H9 (cell line): Measurements from ENCODE around the gene KLHDC7B. TPM values are rescaled to one million over a fixed set of nuclear protein-coding genes. Genes with fewer than 3 reads are reported as not detected.

Experiments used
- DNase-seq: peaks from one replicate; pipeline ENCODE4 v3.0.0-alpha.2; 2017
- H2AFZ ChIP-seq: one replicate; pipeline ENCODE4 v1.6.1; 2013; ENCODE audit warnings: mild to moderate bottlenecking, low read length, control low read depth, moderate library complexity
- H2AK5ac ChIP-seq: 2 replicates; pipeline ENCODE4 v1.6.1; 2013; ENCODE audit warnings: low read length, control low read depth, mixed read lengths; ENCODE audit not compliant: insufficient read length
- H2BK120ac ChIP-seq: one replicate; pipeline ENCODE4 v1.6.1; 2013; ENCODE audit warnings: low read depth, mild to moderate bottlenecking, low read length, control low read depth, inconsistent platforms; ENCODE audit not compliant: poor library complexity, severe bottlenecking
- H2BK12ac ChIP-seq: 2 replicates; pipeline ENCODE4 v1.6.1; 2013; ENCODE audit warnings: low read length, control low read depth, mixed read lengths, low read depth; ENCODE audit not compliant: insufficient read length
- H2BK15ac ChIP-seq: 2 replicates; pipeline ENCODE4 v1.6.1; 2013; ENCODE audit warnings: low read depth, low read length, control low read depth
- H2BK20ac ChIP-seq: one replicate; pipeline ENCODE4 v1.6.1; 2013; ENCODE audit warnings: low read depth, mild to moderate bottlenecking, low read length, control low read depth, inconsistent platforms; ENCODE audit not compliant: poor library complexity, severe bottlenecking
- H2BK5ac ChIP-seq: 2 replicates; pipeline ENCODE4 v1.6.1; 2013; ENCODE audit warnings: low read length, control low read depth, mixed read lengths; ENCODE audit not compliant: insufficient read length
- H3K14ac ChIP-seq: 2 replicates; pipeline ENCODE4 v1.6.1; 2013; ENCODE audit warnings: low read length, control low read depth; ENCODE audit not compliant: insufficient read depth
- H3K18ac ChIP-seq: 2 replicates; pipeline ENCODE4 v1.6.1; 2013; ENCODE audit warnings: low read depth, mild to moderate bottlenecking, mixed read lengths, low read length, control low read depth; ENCODE audit not compliant: insufficient read length
- H3K23ac ChIP-seq: 2 replicates; pipeline ENCODE4 v1.6.1; 2013; ENCODE audit warnings: low read length, control low read depth, mixed read lengths, low read depth; ENCODE audit not compliant: insufficient read length
- H3K23me2 ChIP-seq: 2 replicates; pipeline ENCODE4 v1.6.1; 2013; ENCODE audit warnings: low read depth, mild to moderate bottlenecking, mixed read lengths, low read length, control low read depth; ENCODE audit not compliant: insufficient read length, poor library complexity, severe bottlenecking
- H3K27ac ChIP-seq: 2 replicates; pipeline ENCODE4 v1.5.1; 2013; ENCODE audit warnings: low read length, control low read depth, mixed read lengths, low read depth; ENCODE audit not compliant: insufficient read length
- H3K27me3 ChIP-seq: 2 replicates; pipeline ENCODE4 v1.6.1; 2013; ENCODE audit warnings: low read length, control low read depth, inconsistent platforms; ENCODE audit not compliant: insufficient read depth
- H3K4ac ChIP-seq: 2 replicates; pipeline ENCODE4 v1.6.1; 2013; ENCODE audit warnings: low read depth, mild to moderate bottlenecking, control low read depth, inconsistent platforms, low read length, moderate library complexity
- H3K4me1 ChIP-seq: 2 replicates; pipeline ENCODE4 v1.6.1; 2013; ENCODE audit warnings: low read length, control low read depth, inconsistent platforms; ENCODE audit not compliant: insufficient read depth
- H3K4me2 ChIP-seq: 2 replicates; pipeline ENCODE4 v1.6.1; 2013; ENCODE audit warnings: low read length, control low read depth, mixed read lengths; ENCODE audit not compliant: insufficient read length, insufficient read depth
- H3K56ac ChIP-seq: 2 replicates; pipeline ENCODE4 v1.6.1; 2013; ENCODE audit warnings: low read depth, mild to moderate bottlenecking, mixed read lengths, low read length, control low read depth; ENCODE audit not compliant: insufficient read length
- H3K79me1 ChIP-seq: 2 replicates; pipeline ENCODE4 v1.6.1; 2013; ENCODE audit warnings: low read depth, mild to moderate bottlenecking, moderate library complexity, low read length, control low read depth, inconsistent platforms; ENCODE audit not compliant: insufficient read depth, poor library complexity, severe bottlenecking
- H3K79me2 ChIP-seq: 2 replicates; pipeline ENCODE4 v1.6.1; 2013; ENCODE audit warnings: low read length, control low read depth, inconsistent platforms; ENCODE audit not compliant: insufficient read depth
- H3K9ac ChIP-seq: 2 replicates; pipeline ENCODE4 v1.6.1; 2013; ENCODE audit warnings: low read length, control low read depth, mixed read lengths; ENCODE audit not compliant: insufficient read length; ENCODE audit errors: extremely low read depth
- H3K9me3 ChIP-seq: one replicate; pipeline ENCODE4 v1.6.1; 2013; ENCODE audit warnings: low read depth, low read length, inconsistent platforms; ENCODE audit not compliant: control insufficient read depth
- H3T11ph ChIP-seq: one replicate; pipeline ENCODE4 v1.6.1; 2013; ENCODE audit warnings: mild to moderate bottlenecking, low read length, control low read depth, inconsistent platforms
- H4K20me1 ChIP-seq: one replicate; pipeline ENCODE4 v1.6.1; 2013; ENCODE audit not compliant: control insufficient read depth, insufficient read length, insufficient read depth
- H4K5ac ChIP-seq: 2 replicates; pipeline ENCODE4 v1.6.1; 2013; ENCODE audit warnings: low read depth, mild to moderate bottlenecking, mixed read lengths, low read length, control low read depth; ENCODE audit not compliant: insufficient read length
- H4K8ac ChIP-seq: replicated peaks from 2 replicates; pipeline ENCODE4 v1.6.1; 2013; ENCODE audit warnings: low read length, control low read depth, mixed read lengths, low read depth; ENCODE audit not compliant: insufficient read length
- H4K91ac ChIP-seq: 2 replicates; pipeline ENCODE4 v1.6.1; 2013; ENCODE audit warnings: low read depth, mild to moderate bottlenecking, moderate library complexity, mixed read lengths, low read length, control low read depth; ENCODE audit not compliant: insufficient read length
- H3K27ac Mint-ChIP-seq, 3 experiments: 2 replicates in 2 of 3; 3 replicates in 1 of 3; pipeline ENCODE4 v1.8.0; 2020 to 2021; ENCODE audit warnings: mixed read lengths in 3 of 3, mild to moderate bottlenecking in 1 of 3, moderate library complexity in 1 of 3
- H3K27me3 Mint-ChIP-seq: 2 replicates; pipeline ENCODE4 v1.8.0; 2021; ENCODE audit warnings: low read depth, mild to moderate bottlenecking, moderate library complexity, mixed read lengths
- H3K36me3 Mint-ChIP-seq, 3 experiments: 2 replicates in 2 of 3; 3 replicates in 1 of 3; pipeline ENCODE4 v1.8.0; 2020 to 2021; ENCODE audit warnings: low read depth in 3 of 3, mixed read lengths in 3 of 3; ENCODE audit not compliant: insufficient read depth in 1 of 3
- H3K4me1 Mint-ChIP-seq, 2 experiments: 2 replicates each; pipeline ENCODE4 v1.8.0; 2020; ENCODE audit warnings: mixed read lengths in 2 of 2
- H3K4me3 Mint-ChIP-seq, 2 experiments: 2 replicates in 1 of 2; 3 replicates in 1 of 2; pipeline ENCODE4 v1.8.0; 2020 to 2021; ENCODE audit warnings: mild to moderate bottlenecking in 2 of 2, mixed read lengths in 2 of 2, moderate library complexity in 1 of 2
- H3K9me3 Mint-ChIP-seq, 2 experiments: 2 replicates in 1 of 2; 3 replicates in 1 of 2; pipeline ENCODE4 v1.8.0; 2020; ENCODE audit warnings: mild to moderate bottlenecking in 2 of 2, mixed read lengths in 2 of 2, moderate library complexity in 1 of 2
- WGBS: extraction: QIAGEN DNeasy Blood & Tissue Kit; methylation state at CpG from one replicate; pipeline ENCODE4 v1.1.7; 2013; ENCODE audit warnings: missing lambda C conversion rate, low lambda C conversion rate, mixed read lengths; ENCODE audit not compliant: insufficient read length; ENCODE audit errors: extremely low coverage; 5-methylcytosine and 5-hydroxymethylcytosine counted together
- long read RNA-seq: library from polyadenylated mRNA; unstranded; transcript quantifications from one replicate; pipeline ENCODE4 v2.0.0, GENCODE V29; 2020
- total RNA-seq: library from RNA; stranded (reverse); gene quantifications from 2 replicates; pipeline ENCODE4 v1.2.1, GENCODE V29; 2021
- TF ChIP-seq, protein P1 (sequence below): fragments of 200-600 bp; sonication (generic); conservative IDR thresholded peaks from 3 replicates; pipeline ENCODE4 v1.8.0; 2021; ENCODE audit warnings: antibody characterized with exemption, mild to moderate bottlenecking

Gene KLHDC7B
- total RNA-seq = not detected in 2 replicates
- long read RNA-seq = 0 reads

DNA sequence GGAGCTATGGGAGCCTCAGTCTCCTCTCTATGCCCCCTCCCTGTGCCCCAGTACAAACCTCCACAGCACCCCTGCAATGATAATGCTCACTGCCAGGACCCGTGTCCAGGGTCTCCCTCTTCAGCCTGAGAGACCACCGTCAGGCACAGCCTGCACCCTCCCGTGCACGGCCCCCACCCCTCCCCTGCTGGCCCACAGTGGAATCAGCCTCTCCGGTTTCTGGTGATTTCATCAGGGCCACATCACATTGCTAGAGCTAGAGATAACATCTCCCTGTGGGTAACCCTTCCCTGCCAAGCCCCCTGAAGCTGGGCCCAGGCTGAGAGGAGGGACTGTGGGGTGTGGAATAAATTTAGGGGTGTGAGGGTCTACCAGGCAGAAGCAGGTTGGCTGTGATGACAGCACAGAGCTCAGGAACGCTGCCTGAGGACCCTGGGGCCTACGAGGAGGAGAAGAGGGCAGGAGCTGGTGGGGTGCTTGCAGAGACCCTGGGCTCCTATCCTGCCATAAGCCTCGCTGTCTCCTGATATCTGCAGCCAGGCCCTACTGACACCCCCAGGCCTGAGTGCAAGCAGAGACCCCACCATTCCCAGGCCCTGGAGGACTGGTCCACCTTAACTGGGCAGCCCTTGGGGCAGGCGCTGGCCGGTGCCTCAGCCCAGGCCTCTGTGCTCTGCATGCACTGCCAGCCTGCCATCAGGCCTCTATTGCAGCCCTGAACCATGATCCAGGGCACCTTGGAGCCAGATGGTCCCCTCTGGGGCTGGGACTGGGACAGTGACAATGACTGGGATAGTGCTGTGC is at the start of gene KLHDC7B:
TSS of gene KLHDC7B (plus strand) at position 378 of the 804 bp plus-strand sequence. CDS start at position 723, 345 bp downstream.
- no peak within 1 kb of the TSS for H3K56ac ChIP-seq
- no peak within 1 kb of the TSS for H4K5ac ChIP-seq
- H3K4me1 Mint-ChIP-seq = peaks cover 0 to 3% of the 10 kb centered on the region in 2 experiments; a peak in 1 of 4 replicates
- H3K4me3 Mint-ChIP-seq = no peak within 1 kb of the TSS
- H2AK5ac ChIP-seq = no peak within 1 kb of the TSS
- peaks cover 2% of the 10 kb centered on the region for H3K23me2 ChIP-seq
- no peak within 1 kb of the TSS for H2BK120ac ChIP-seq
- H2BK5ac ChIP-seq = no peak within 1 kb of the TSS
- no peak within 1 kb of the TSS for H2BK12ac ChIP-seq
- H3T11ph ChIP-seq = no peak within 1 kb of the TSS
- peaks cover 43% of the 10 kb centered on the region for H3K27me3 Mint-ChIP-seq
- no peak within 1 kb of the TSS for H2AFZ ChIP-seq
- H2BK20ac ChIP-seq = no peak within 1 kb of the TSS
- H3K4ac ChIP-seq = no peak within 1 kb of the TSS
- no peaks in the 10 kb centered on the region for H3K4me1 ChIP-seq
- H4K91ac ChIP-seq = no peak within 1 kb of the TSS
- no peaks in the 10 kb centered on the region for H3K36me3 Mint-ChIP-seq
- no peak for DNase-seq
- H3K23ac ChIP-seq = no peak within 1 kb of the TSS
- no peaks in the 10 kb centered on the region; a peak in 1 of 5 replicates for H3K9me3 Mint-ChIP-seq
- no peaks in the 10 kb centered on the region; the same call in 1 of the 2 replicates for H3K27me3 ChIP-seq
- no peak within 1 kb of the TSS for H2BK15ac ChIP-seq
- no peak within 1 kb of the TSS for H3K27ac ChIP-seq
- H3K18ac ChIP-seq = no peak within 1 kb of the TSS
- H3K14ac ChIP-seq = no peak within 1 kb of the TSS
- no peak within 1 kb of the TSS for H3K27ac Mint-ChIP-seq
- no peaks in the 10 kb centered on the region for H3K9me3 ChIP-seq
- no peak within 1 kb of the TSS for H3K4me2 ChIP-seq
- no peak within 1 kb of the TSS for H3K9ac ChIP-seq
- no peaks in the 10 kb centered on the region for H3K79me1 ChIP-seq
- H4K8ac ChIP-seq = no peak within 1 kb of the TSS
- WGBS = no CpG with 5 or more reads among the region's 10 CpGs
- no peaks in the 10 kb centered on the region for H4K20me1 ChIP-seq
- TF ChIP-seq, protein P1, sequence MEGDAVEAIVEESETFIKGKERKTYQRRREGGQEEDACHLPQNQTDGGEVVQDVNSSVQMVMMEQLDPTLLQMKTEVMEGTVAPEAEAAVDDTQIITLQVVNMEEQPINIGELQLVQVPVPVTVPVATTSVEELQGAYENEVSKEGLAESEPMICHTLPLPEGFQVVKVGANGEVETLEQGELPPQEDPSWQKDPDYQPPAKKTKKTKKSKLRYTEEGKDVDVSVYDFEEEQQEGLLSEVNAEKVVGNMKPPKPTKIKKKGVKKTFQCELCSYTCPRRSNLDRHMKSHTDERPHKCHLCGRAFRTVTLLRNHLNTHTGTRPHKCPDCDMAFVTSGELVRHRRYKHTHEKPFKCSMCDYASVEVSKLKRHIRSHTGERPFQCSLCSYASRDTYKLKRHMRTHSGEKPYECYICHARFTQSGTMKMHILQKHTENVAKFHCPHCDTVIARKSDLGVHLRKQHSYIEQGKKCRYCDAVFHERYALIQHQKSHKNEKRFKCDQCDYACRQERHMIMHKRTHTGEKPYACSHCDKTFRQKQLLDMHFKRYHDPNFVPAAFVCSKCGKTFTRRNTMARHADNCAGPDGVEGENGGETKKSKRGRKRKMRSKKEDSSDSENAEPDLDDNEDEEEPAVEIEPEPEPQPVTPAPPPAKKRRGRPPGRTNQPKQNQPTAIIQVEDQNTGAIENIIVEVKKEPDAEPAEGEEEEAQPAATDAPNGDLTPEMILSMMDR = no peak
- H3K79me2 ChIP-seq = no peaks in the 10 kb centered on the region
